Right ventricle myocardium superior (tissue), 1 donor: ENCODE data around the gene EQTN. TPM values are rescaled to one million over a fixed set of nuclear protein-coding genes. Genes with fewer than 3 reads are reported as not detected.

Experiments used
- ATAC-seq: fragments of 200-7000 bp; cut with Tn5 transposase; one replicate; pipeline ENCODE4 v1.9.1; 2020; ENCODE audit warnings: mild to moderate bottlenecking; ENCODE audit not compliant: poor library complexity
- DNase-seq: peaks from one replicate; pipeline ENCODE4 v3.0.0-alpha.2; 2020
- intact Hi-C: fragments of 100-400 bp; cut with DNase I; formaldehyde crosslinking; loops from one replicate; pipeline ENCODE4 v1.11.2; 2022
- total RNA-seq: library from RNA; stranded (reverse); fragmentation: NEBNext Ultra II Directional; extraction: Animal tissue kit (Norgen Biotek cat#: 25700); gene quantifications from one replicate; pipeline ENCODE4 v1.2.1, GENCODE V29; 2021
- donor health status: DM: no; HTN: yes; CAD: no; lungs with severe emphysema.

The EQTN gene
- total RNA-seq, 1 donor from 2014 or later, result not detected

GRCh38 chr9:27308691-27309390 is 11.9 kb upstream of the EQTN start:
- DNase-seq, result no peak
- intact Hi-C loops, result no loop called here
- no peak for ATAC-seq

GRCh38 chr9:27304521-27304920 is 7.6 kb upstream of the EQTN start:
- no peak for ATAC-seq

GRCh38 chr9:27303219-27303618 is 6.3 kb upstream of the EQTN start:
- ATAC-seq, result no peak
- DNase-seq, result no peak

More at GRCh38 chr9:27304521-27304920, 7.6 kb upstream of the EQTN start:
- DNase-seq, result no peak
- intact Hi-C loops, result no loop called here

GRCh38 chr9:27293996-27294395 is 3.0 kb downstream of the EQTN start:
- DNase-seq, result no peak
- no peak for ATAC-seq
- intact Hi-C loops, result no loop called here

More at GRCh38 chr9:27303219-27303618, 6.3 kb upstream of the EQTN start:
- intact Hi-C loops, result no loop called here

- ATAC-seq (no peak), DNase-seq (no peak)
- intact Hi-C loops, result no loop called here
Measured at GRCh38 chr9:27292659-27293405, 4.1 kb downstream of the EQTN start.

GRCh38 chr9:27291292-27291691 is 5.7 kb downstream of the EQTN start:
- DNase-seq, result no peak
- intact Hi-C loops, result no loop called here
- ATAC-seq, result no peak

GRCh38 chr9:27282269-27282668 is 14.7 kb downstream of the EQTN start:
- ATAC-seq (no peak), DNase-seq (no peak)
- intact Hi-C loops, result no loop called here

- intact Hi-C loops, result no loop called here
- DNase-seq (no peak), ATAC-seq (peak; percentile 27)
Measured at GRCh38 chr9:27280860-27281259, 16.1 kb downstream of the EQTN start.

GRCh38 chr9:27280249-27280648 is 16.7 kb downstream of the EQTN start:
- intact Hi-C loops, result no loop called here
- ATAC-seq (no peak), DNase-seq (no peak)

GRCh38 chr9:27279611-27280010 is 17.3 kb downstream of the EQTN start:
- DNase-seq (no peak), ATAC-seq (no peak)
- intact Hi-C loops, result loop anchor here (5.0 kb wide), 1 partner anchor 247 kb away; no protein-coding TSS in a partner anchor

- intact Hi-C loops, result loop anchor here (5.0 kb wide), 1 partner anchor 246 kb away; no protein-coding TSS in a partner anchor
- DNase-seq, result no peak
- no peak for ATAC-seq
Measured at GRCh38 chr9:27278374-27278773, 18.6 kb downstream of the EQTN start.

- intact Hi-C loops, result loop anchor here (5.0 kb wide), 1 partner anchor 244 kb away; no protein-coding TSS in a partner anchor
- DNase-seq, result no peak
- ATAC-seq, result peak; percentile 62
Measured at GRCh38 chr9:27276193-27277030, 20.5 kb downstream of the EQTN start.

- intact Hi-C loops, result no loop called here
- no peak for DNase-seq
- ATAC-seq, result no peak
Measured at GRCh38 chr9:27273186-27273585, 23.8 kb downstream of the EQTN start.

- DNase-seq, result no peak
- intact Hi-C loops, result no loop called here
- ATAC-seq, result no peak
Measured at GRCh38 chr9:27272103-27272502, 24.8 kb downstream of the EQTN start.

GRCh38 chr9:27261517-27262211 is 35.3 kb downstream of the EQTN start:
- intact Hi-C loops, result no loop called here
- ATAC-seq, result no peak
- DNase-seq, result no peak

- DNase-seq (no peak), ATAC-seq (no peak)
- intact Hi-C loops, result no loop called here
Measured at GRCh38 chr9:27260789-27261516, 36.0 kb downstream of the EQTN start.

GRCh38 chr9:27258662-27259061 is 38.3 kb downstream of the EQTN start:
- intact Hi-C loops, result no loop called here

GRCh38 chr9:27248702-27249101 is 48.2 kb downstream of the EQTN start:
- intact Hi-C loops, result no loop called here
- ATAC-seq (no peak), DNase-seq (no peak)

More at GRCh38 chr9:27258662-27259061, 38.3 kb downstream of the EQTN start:
- DNase-seq, result no peak
- no peak for ATAC-seq
